ENCODE data around the gene PNPLA5.

- TF ChIP-seq FOXK2 (IDR thresholded peaks at IDR 0.05) (no peak), L3MBTL2 (conservative IDR thresholded peaks at IDR 0.05) (no peak), SP1 (IDR thresholded peaks at IDR 0.05) (no peak), FOXM1 (IDR thresholded peaks at IDR 0.05; ENCODE audit: borderline replicate concordance) (no peak), TARDBP (IDR thresholded peaks at IDR 0.05) (no peak), SUZ12 (IDR thresholded peaks at IDR 0.05) (no peak), BHLHE40 (IDR thresholded peaks at IDR 0.05; ENCODE audit: borderline replicate concordance) (no peak), HDGF (IDR thresholded peaks at IDR 0.05; ENCODE audit: borderline replicate concordance) (no peak), FOXA1 (IDR thresholded peaks at IDR 0.05) (no peak), CTBP1 (IDR thresholded peaks at IDR 0.05; ENCODE audit: borderline replicate concordance) (no peak), ELF4 (IDR thresholded peaks at IDR 0.05) (no peak), ARNT (IDR thresholded peaks at IDR 0.05) (no peak), ZNF384 (IDR thresholded peaks at IDR 0.05) (no peak), PKNOX1 (IDR thresholded peaks at IDR 0.05) (no peak)
These were observed 41.3 kb downstream of the PNPLA5 start for GRCh38 chr22:43850529-43850928.
